ENCODE data around the gene HPS3. TPM values are rescaled to one million over a fixed set of nuclear protein-coding genes. Genes with fewer than 3 reads are reported as not detected.

HPS3 gene
- total RNA-seq, 2 experiments from 2014 or later = 16.4 to 18.2 TPM

- DNase-seq = no peak
- Mint-ChIP-seq H3K9me3 (no peaks in the 10 kb centered on the region), H3K27me3 (no peaks in the 10 kb centered on the region), H3K4me1 (ENCODE audit: low read depth) (peaks cover 14% of the 10 kb centered on the region), H3K4me3 (no peak overlapping the region), H3K27ac (no peak overlapping the region), H3K36me3 (ENCODE audit: low read depth) (peaks cover 12% of the 10 kb centered on the region)
- CTCF ChIA-PET = no interaction called here
- intact Hi-C loops (cut with micrococcal nuclease) = no loop called here
- TF ChIP-seq CTCF (IDR thresholded peaks at IDR 0.05) = no peak
- POLR2A ChIA-PET = no interaction called here
- no peak for ATAC-seq
Measured at GRCh38 chr3:149177122-149177521, 47.7 kb downstream of the HPS3 start.

- ATAC-seq (no peak), DNase-seq (no peak)
- Mint-ChIP-seq H3K27ac (no peak overlapping the region), H3K4me1 (ENCODE audit: low read depth) (peaks cover 10% of the 10 kb centered on the region), H3K36me3 (ENCODE audit: low read depth) (peaks cover 2% of the 10 kb centered on the region), H3K4me3 (no peak overlapping the region), H3K27me3 (no peaks in the 10 kb centered on the region), H3K9me3 (no peaks in the 10 kb centered on the region)
- no peak for TF ChIP-seq CTCF (IDR thresholded peaks at IDR 0.05)
- ChIA-PET POLR2A (no interaction called here), CTCF (no interaction called here)
- intact Hi-C loops (cut with micrococcal nuclease) = no loop called here
Measured at GRCh38 chr3:149179220-149179619, 49.8 kb downstream of the HPS3 start.

GRCh38 chr3:149180057-149180573, 50.7 kb downstream of the HPS3 start:
- CTCF ChIA-PET = no interaction called here
- H3K27me3 Mint-ChIP-seq = no peaks in the 10 kb centered on the region
- H3K27ac Mint-ChIP-seq = no peak overlapping the region
- TF ChIP-seq CTCF (IDR thresholded peaks at IDR 0.05) = no peak
- POLR2A ChIA-PET = interaction anchor here (0.9 kb wide), 1 partner anchor 58 kb away, joined by 3 read pairs; no protein-coding TSS in a partner anchor
- no peak for ATAC-seq
- no peak overlapping the region for H3K4me3 Mint-ChIP-seq
- intact Hi-C loops (cut with micrococcal nuclease) = loop anchor here (5.0 kb wide), 1 partner anchor 48 kb away; no protein-coding TSS in a partner anchor
- peaks cover 3% of the 10 kb centered on the region for H3K4me1 Mint-ChIP-seq (ENCODE audit: low read depth)
- peaks cover 2% of the 10 kb centered on the region for H3K36me3 Mint-ChIP-seq (ENCODE audit: low read depth)
- DNase-seq = no peak
- H3K9me3 Mint-ChIP-seq = no peaks in the 10 kb centered on the region

GRCh38 chr3:149181182-149181581, 51.7 kb downstream of the HPS3 start:
- Mint-ChIP-seq H3K4me1 (ENCODE audit: low read depth) (no peaks in the 10 kb centered on the region), H3K9me3 (no peaks in the 10 kb centered on the region), H3K36me3 (ENCODE audit: low read depth) (peaks cover 2% of the 10 kb centered on the region), H3K27ac (no peak overlapping the region), H3K4me3 (no peak overlapping the region), H3K27me3 (no peaks in the 10 kb centered on the region)
- ATAC-seq (no peak), DNase-seq (no peak)
- CTCF ChIA-PET = no interaction called here
- intact Hi-C loops (cut with micrococcal nuclease) = loop anchor here (5.0 kb wide), 1 partner anchor 49 kb away; no protein-coding TSS in a partner anchor
- POLR2A ChIA-PET = no interaction called here
- TF ChIP-seq CTCF (IDR thresholded peaks at IDR 0.05) = no peak

- H3K27me3 Mint-ChIP-seq = peaks cover 2% of the 10 kb centered on the region
- no peaks in the 10 kb centered on the region for H3K4me1 Mint-ChIP-seq (ENCODE audit: low read depth)
- ChIA-PET POLR2A (no interaction called here), CTCF (no interaction called here)
- DNase-seq = no peak
- intact Hi-C loops (cut with micrococcal nuclease) = no loop called here
- no peak for TF ChIP-seq CTCF (IDR thresholded peaks at IDR 0.05)
- H3K9me3 Mint-ChIP-seq = no peaks in the 10 kb centered on the region
- no peak for ATAC-seq
- H3K36me3 Mint-ChIP-seq (ENCODE audit: low read depth) = no peaks in the 10 kb centered on the region
- H3K4me3 Mint-ChIP-seq = no peak overlapping the region
- H3K27ac Mint-ChIP-seq = no peak overlapping the region
Measured at GRCh38 chr3:149186219-149186618, 56.8 kb downstream of the HPS3 start.
